ENCODE data around the gene C19orf47. TPM values are rescaled to one million over a fixed set of nuclear protein-coding genes. Genes with fewer than 3 reads are reported as not detected.
A peak's percentile ranks its signal among the peaks of the same experiment; 100 is the strongest.

C19orf47 gene
- total and polyA plus RNA-seq, 8 donors, result 10.4 to 21.7 (median 14.5) TPM

DNA sequence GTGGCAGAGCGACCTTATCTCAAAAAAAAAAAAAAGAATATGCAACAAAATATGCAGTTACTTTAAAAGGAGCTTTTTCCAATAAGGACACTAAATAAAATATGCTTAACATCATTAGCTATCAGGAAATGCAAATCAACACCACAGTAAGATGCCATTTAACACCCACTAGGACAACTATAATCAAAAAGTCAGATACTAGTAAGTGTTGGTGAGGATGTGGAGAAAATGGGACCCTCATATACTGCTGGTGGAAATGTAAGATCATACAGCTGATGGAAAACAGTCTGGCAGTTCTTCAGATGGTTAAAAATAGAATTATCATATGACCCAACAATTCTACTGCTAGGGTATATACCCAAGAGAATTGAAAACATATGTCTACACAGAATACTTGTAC, 38.5 kb downstream of the C19orf47 start:
- Histone ChIP-seq H3K4me3 (no peak overlapping the region), H3K27ac (no peak overlapping the region), H3K27me3 (no peaks in the 10 kb centered on the region), H3K4me1 (no peaks in the 10 kb centered on the region), H3K36me3 (no peaks in the 10 kb centered on the region), H3K9me3 (no peaks in the 10 kb centered on the region)
- intact Hi-C loops (cut with DNase I), result no loop called here
- ATAC-seq (no peak), DNase-seq (no peak)
- TF ChIP-seq, protein P1, sequence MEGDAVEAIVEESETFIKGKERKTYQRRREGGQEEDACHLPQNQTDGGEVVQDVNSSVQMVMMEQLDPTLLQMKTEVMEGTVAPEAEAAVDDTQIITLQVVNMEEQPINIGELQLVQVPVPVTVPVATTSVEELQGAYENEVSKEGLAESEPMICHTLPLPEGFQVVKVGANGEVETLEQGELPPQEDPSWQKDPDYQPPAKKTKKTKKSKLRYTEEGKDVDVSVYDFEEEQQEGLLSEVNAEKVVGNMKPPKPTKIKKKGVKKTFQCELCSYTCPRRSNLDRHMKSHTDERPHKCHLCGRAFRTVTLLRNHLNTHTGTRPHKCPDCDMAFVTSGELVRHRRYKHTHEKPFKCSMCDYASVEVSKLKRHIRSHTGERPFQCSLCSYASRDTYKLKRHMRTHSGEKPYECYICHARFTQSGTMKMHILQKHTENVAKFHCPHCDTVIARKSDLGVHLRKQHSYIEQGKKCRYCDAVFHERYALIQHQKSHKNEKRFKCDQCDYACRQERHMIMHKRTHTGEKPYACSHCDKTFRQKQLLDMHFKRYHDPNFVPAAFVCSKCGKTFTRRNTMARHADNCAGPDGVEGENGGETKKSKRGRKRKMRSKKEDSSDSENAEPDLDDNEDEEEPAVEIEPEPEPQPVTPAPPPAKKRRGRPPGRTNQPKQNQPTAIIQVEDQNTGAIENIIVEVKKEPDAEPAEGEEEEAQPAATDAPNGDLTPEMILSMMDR (IDR thresholded peaks at IDR 0.05), result no peak

DNA sequence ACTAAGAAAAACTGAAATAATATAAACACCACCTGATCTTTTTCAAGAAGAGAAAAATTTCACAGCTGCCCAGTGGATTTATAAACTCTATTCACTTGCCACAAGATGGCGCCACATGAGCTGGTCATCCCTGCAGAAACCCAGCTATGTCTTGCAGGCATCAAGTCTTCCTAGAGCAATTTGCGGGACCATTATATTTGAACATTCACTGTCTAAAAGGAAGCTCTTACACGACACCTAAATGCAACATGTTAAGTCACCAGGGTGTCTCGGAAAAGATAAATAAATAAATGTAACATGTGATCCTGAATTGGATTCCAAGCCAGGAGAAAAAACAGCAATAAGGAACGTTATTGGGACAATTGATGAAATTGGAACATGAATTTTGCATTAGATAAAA, 42.8 kb downstream of the C19orf47 start:
- H3K27me3 ChIP-seq, result no peaks in the 10 kb centered on the region
- DNase-seq (peak; percentile 72 to 91 (median 79)), ATAC-seq (peak; percentile 96)
- H3K27ac ChIP-seq, result no peak overlapping the region
- H3K4me1 ChIP-seq, result no peaks in the 10 kb centered on the region
- no peaks in the 10 kb centered on the region for H3K36me3 ChIP-seq
- intact Hi-C loops (cut with DNase I), result no loop called here
- TF ChIP-seq, protein P1 (IDR thresholded peaks at IDR 0.05), result peak; percentile 56 to 71
- H3K9me3 ChIP-seq, result no peaks in the 10 kb centered on the region
- H3K4me3 ChIP-seq, result no peak overlapping the region

DNA sequence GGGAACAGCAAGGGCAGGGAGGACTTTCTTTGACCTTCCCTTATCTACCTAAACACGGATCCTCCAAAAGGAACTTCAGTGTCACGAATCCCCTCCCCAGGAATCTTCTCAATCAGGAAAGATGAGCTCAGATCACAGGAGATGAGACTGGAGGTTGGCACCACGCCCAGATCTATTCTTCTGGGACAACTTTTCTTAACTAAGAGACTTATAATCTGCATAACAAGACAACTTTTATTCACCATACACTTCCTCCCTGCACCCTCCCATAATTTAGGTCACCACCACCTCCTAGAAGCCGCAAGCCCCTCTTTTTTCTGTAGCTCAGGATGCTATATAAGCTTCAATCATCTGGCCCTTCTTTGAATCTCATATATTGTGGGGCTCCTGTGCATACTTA, 43.9 kb downstream of the C19orf47 start:
- Histone ChIP-seq H3K4me1 (no peaks in the 10 kb centered on the region), H3K4me3 (no peak overlapping the region), H3K9me3 (no peaks in the 10 kb centered on the region), H3K36me3 (no peaks in the 10 kb centered on the region), H3K27me3 (no peaks in the 10 kb centered on the region), H3K27ac (no peak overlapping the region)
- TF ChIP-seq, protein P1 (IDR thresholded peaks at IDR 0.05), result no peak
- intact Hi-C loops (cut with DNase I), result no loop called here
- ATAC-seq (no peak), DNase-seq (no peak)

DNA sequence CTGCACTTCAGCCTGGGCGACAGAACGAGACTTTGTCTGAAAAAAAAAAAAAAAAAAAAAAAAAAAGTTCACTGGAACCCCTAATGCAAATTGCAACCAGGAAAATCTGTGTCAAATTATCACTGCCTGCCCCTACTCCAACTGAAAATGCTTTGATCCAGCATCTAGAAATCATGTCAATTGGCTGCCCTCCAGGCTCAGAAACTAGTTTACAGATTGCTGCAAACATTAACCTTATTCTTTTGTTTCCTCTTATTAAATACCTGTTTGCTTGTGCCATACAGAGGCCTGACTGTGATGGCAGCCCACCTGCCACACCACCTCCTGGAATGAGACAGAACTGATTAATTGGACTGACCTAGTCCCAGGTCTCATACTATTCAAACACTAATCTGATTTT, 44.4 kb downstream of the C19orf47 start:
- H3K4me3 ChIP-seq, result no peak overlapping the region
- no peaks in the 10 kb centered on the region for H3K4me1 ChIP-seq
- H3K27me3 ChIP-seq, result no peaks in the 10 kb centered on the region
- intact Hi-C loops (cut with DNase I), result no loop called here
- no peaks in the 10 kb centered on the region for H3K36me3 ChIP-seq
- no peak for ATAC-seq
- TF ChIP-seq, protein P1 (IDR thresholded peaks at IDR 0.05), result no peak
- DNase-seq, result no peak
- no peak overlapping the region for H3K27ac ChIP-seq
- no peaks in the 10 kb centered on the region for H3K9me3 ChIP-seq

GRCh38 chr19:40302224-40303011, 45.8 kb downstream of the C19orf47 start:
- no peaks in the 10 kb centered on the region for H3K9me3 ChIP-seq
- TF ChIP-seq, protein P1 (IDR thresholded peaks at IDR 0.05), result no peak
- no peak overlapping the region for H3K4me3 ChIP-seq
- H3K36me3 ChIP-seq, result no peaks in the 10 kb centered on the region
- intact Hi-C loops (cut with DNase I), result no loop called here
- H3K4me1 ChIP-seq, result no peaks in the 10 kb centered on the region
- no peaks in the 10 kb centered on the region for H3K27me3 ChIP-seq
- ATAC-seq, result no peak
- DNase-seq, result no peak
- H3K27ac ChIP-seq, result no peak overlapping the region
